Measurements from ENCODE around the gene PCGF6. TPM values are rescaled to one million over a fixed set of nuclear protein-coding genes. Genes with fewer than 3 reads are reported as not detected.

The PCGF6 gene
- total and polyA plus RNA-seq, 11 donors, result 5.3 to 8.5 (median 6.6) TPM

DNA sequence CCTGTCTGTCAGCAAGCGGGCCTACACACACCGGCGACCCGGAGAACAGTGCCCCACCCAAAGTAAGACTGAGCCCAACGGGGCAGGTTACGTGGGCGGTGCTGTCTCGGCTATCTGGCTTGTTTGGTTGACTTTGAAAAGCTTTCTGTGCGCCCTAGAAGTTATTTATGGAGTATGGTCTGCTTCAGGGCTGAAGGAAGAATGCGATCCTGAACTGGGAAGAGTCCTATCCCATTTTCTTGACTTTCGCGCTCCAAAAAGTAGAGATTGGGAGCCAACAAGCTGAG, 72.5 kb downstream of the PCGF6 start:
- intact Hi-C loops (cut with DNase I), result no loop called here
- no peak overlapping the region for H3K27ac ChIP-seq
- peaks cover 21 to 80% (median 52%) of the 10 kb centered on the region in 9 donors for H3K27me3 ChIP-seq

GRCh38 chr10:103277713-103278536, 73.0 kb downstream of the PCGF6 start:
- intact Hi-C loops (cut with DNase I), result no loop called here
- ATAC-seq (no peak), DNase-seq (no peak)
- H3K4me3 ChIP-seq, result peak overlapping the region in 5 of 12 donors; percentile 13 to 45 (median 29)
- peaks cover 21 to 80% (median 52%) of the 10 kb centered on the region in 9 donors for H3K27me3 ChIP-seq
- H3K4me1 ChIP-seq, result peaks cover 0 to 16% (median 7%) of the 10 kb centered on the region in 12 donors
- WGBS, 4 donors, result 6 to 10% (median 9%) methylated on average over 43 to 76 of the region's 76 CpGs
- H3K27ac ChIP-seq, result no peak overlapping the region
- no peaks in the 10 kb centered on the region for H3K9me3 ChIP-seq
- no peak for TF ChIP-seq POLR2A (IDR thresholded peaks at IDR 0.05)
- TF ChIP-seq, protein P1, sequence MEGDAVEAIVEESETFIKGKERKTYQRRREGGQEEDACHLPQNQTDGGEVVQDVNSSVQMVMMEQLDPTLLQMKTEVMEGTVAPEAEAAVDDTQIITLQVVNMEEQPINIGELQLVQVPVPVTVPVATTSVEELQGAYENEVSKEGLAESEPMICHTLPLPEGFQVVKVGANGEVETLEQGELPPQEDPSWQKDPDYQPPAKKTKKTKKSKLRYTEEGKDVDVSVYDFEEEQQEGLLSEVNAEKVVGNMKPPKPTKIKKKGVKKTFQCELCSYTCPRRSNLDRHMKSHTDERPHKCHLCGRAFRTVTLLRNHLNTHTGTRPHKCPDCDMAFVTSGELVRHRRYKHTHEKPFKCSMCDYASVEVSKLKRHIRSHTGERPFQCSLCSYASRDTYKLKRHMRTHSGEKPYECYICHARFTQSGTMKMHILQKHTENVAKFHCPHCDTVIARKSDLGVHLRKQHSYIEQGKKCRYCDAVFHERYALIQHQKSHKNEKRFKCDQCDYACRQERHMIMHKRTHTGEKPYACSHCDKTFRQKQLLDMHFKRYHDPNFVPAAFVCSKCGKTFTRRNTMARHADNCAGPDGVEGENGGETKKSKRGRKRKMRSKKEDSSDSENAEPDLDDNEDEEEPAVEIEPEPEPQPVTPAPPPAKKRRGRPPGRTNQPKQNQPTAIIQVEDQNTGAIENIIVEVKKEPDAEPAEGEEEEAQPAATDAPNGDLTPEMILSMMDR (IDR thresholded peaks at IDR 0.05), result no peak
- no peaks in the 10 kb centered on the region for H3K36me3 ChIP-seq

More for the DNA sequence above, 72.5 kb downstream of the PCGF6 start:
- Histone ChIP-seq H3K4me1 (peaks cover 0 to 16% (median 7%) of the 10 kb centered on the region in 12 donors), H3K36me3 (no peaks in the 10 kb centered on the region), H3K4me3 (no peak overlapping the region), H3K9me3 (no peaks in the 10 kb centered on the region)
- DNase-seq (no peak), ATAC-seq (no peak)
- TF ChIP-seq, protein P1 (IDR thresholded peaks at IDR 0.05), result no peak
- TF ChIP-seq POLR2A (IDR thresholded peaks at IDR 0.05), result no peak
- WGBS, 4 donors, result 22 to 40% (median 31%) methylated on average over 12 of the region's 12 CpGs

DNA sequence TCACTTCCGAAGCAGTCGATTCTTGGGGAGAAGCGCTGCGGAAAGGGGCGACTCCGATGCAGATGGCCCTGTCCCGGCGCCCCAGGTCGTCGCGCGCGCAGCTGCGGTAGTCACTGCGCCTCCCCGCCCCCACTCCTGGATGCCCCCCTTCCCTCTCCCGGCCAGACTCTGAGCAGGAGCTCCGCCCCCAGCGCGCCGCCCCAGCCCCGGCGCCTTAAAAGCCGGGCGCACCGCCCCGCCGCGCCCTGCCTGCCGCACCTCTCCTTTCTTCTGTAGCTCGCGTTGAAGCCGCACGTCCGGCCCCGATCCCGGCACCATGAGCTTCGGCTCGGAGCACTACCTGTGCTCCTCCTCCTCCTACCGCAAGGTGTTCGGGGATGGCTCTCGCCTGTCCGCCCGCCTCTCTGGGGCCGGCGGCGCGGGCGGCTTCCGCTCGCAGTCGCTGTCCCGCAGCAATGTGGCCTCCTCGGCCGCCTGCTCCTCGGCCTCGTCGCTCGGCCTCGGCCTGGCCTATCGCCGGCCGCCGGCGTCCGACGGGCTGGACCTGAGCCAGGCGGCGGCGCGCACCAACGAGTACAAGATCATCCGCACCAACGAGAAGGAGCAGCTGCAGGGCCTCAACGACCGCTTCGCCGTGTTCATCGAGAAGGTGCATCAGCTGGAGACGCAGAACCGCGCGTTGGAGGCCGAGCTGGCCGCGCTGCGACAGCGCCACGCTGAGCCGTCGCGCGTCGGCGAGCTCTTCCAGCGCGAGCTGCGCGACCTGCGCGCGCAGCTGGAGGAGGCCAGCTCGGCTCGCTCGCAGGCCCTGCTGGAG, 73.8 kb downstream of the PCGF6 start, which contains the start of gene INA:
INA (plus strand) TSS at position 243 of the 817 bp plus-strand sequence; CDS start at position 317, 74 bp downstream.
- Histone ChIP-seq H3K36me3 (no peaks in the 10 kb centered on the region), H3K9me3 (no peaks in the 10 kb centered on the region), H3K27ac (no peak within 1 kb of the TSS), H3K27me3 (peaks cover 21 to 78% (median 52%) of the 10 kb centered on the region in 9 donors), H3K4me3 (peak within 1 kb of the TSS in 10 of 12 donors; percentile 13 to 45 (median 27)), H3K4me1 (peaks cover 0 to 16% (median 7%) of the 10 kb centered on the region in 12 donors)
- intact Hi-C loops (cut with DNase I), result no loop called here
- 1% methylated on average over 14 to 105 of the region's 105 CpGs for WGBS, 4 donors
- no peak for TF ChIP-seq POLR2A (IDR thresholded peaks at IDR 0.05)
- TF ChIP-seq, protein P1 (IDR thresholded peaks at IDR 0.05), result no peak
- no peak for DNase-seq
- no peak for ATAC-seq
